Stimulated activated naive CD8-positive, alpha-beta T cell treated with anti-CD3 and anti-CD28 coated beads, Interleukin-15, Interleukin-2, amounts not matched to agents 100 ng/mL and 50 ng/mL, for 24 hours (primary cell): ENCODE data around the gene HABP4.

ENCODE experiments used
- H3K27ac Mint-ChIP-seq: one replicate; pipeline ENCODE4 v1.8.0; 2021; ENCODE audit warnings: mild to moderate bottlenecking, mixed read lengths
- H3K27me3 Mint-ChIP-seq: one replicate; pipeline ENCODE4 v1.8.0; 2021; ENCODE audit warnings: mixed read lengths
- H3K36me3 Mint-ChIP-seq: one replicate; pipeline ENCODE4 v1.8.0; 2021; ENCODE audit warnings: low read depth, mixed read lengths
- H3K4me1 Mint-ChIP-seq: one replicate; pipeline ENCODE4 v1.8.0; 2021; ENCODE audit warnings: low read depth, mixed read lengths
- H3K4me3 Mint-ChIP-seq: one replicate; pipeline ENCODE4 v1.8.0; 2021; ENCODE audit warnings: mild to moderate bottlenecking, mixed read lengths
- H3K9me3 Mint-ChIP-seq: one replicate; pipeline ENCODE4 v1.8.0; 2021; ENCODE audit warnings: mixed read lengths

The HABP4 gene

GRCh38 chr9:96423322-96423984, 26.5 kb upstream of the HABP4 start:
- no peak overlapping the region for H3K27ac Mint-ChIP-seq
- no peaks in the 10 kb centered on the region for H3K36me3 Mint-ChIP-seq
- H3K4me3 Mint-ChIP-seq: no peak overlapping the region
- H3K4me1 Mint-ChIP-seq: peaks cover 31% of the 10 kb centered on the region
- no peaks in the 10 kb centered on the region for H3K9me3 Mint-ChIP-seq
- H3K27me3 Mint-ChIP-seq: no peaks in the 10 kb centered on the region

- H3K27ac Mint-ChIP-seq: no peak overlapping the region
- peaks cover 31% of the 10 kb centered on the region for H3K4me1 Mint-ChIP-seq
- no peaks in the 10 kb centered on the region for H3K27me3 Mint-ChIP-seq
- H3K9me3 Mint-ChIP-seq: no peaks in the 10 kb centered on the region
- no peak overlapping the region for H3K4me3 Mint-ChIP-seq
- H3K36me3 Mint-ChIP-seq: no peaks in the 10 kb centered on the region
Measured at GRCh38 chr9:96423985-96424336, 26.0 kb upstream of the HABP4 start.

GRCh38 chr9:96425500-96426169, 24.3 kb upstream of the HABP4 start:
- no peaks in the 10 kb centered on the region for H3K27me3 Mint-ChIP-seq
- no peak overlapping the region for H3K4me3 Mint-ChIP-seq
- H3K27ac Mint-ChIP-seq: no peak overlapping the region
- peaks cover 16% of the 10 kb centered on the region for H3K4me1 Mint-ChIP-seq
- H3K36me3 Mint-ChIP-seq: no peaks in the 10 kb centered on the region
- H3K9me3 Mint-ChIP-seq: no peaks in the 10 kb centered on the region

- no peaks in the 10 kb centered on the region for H3K9me3 Mint-ChIP-seq
Measured at GRCh38 chr9:96429732-96430131, 20.2 kb upstream of the HABP4 start.

GRCh38 chr9:96430377-96430776, 19.6 kb upstream of the HABP4 start:
- H3K4me1 Mint-ChIP-seq: peaks cover 7% of the 10 kb centered on the region
- H3K4me3 Mint-ChIP-seq: no peak overlapping the region
- H3K9me3 Mint-ChIP-seq: no peaks in the 10 kb centered on the region
- H3K36me3 Mint-ChIP-seq: no peaks in the 10 kb centered on the region
- no peak overlapping the region for H3K27ac Mint-ChIP-seq
- peaks cover 8% of the 10 kb centered on the region for H3K27me3 Mint-ChIP-seq

More at GRCh38 chr9:96429732-96430131, 20.2 kb upstream of the HABP4 start:
- Mint-ChIP-seq H3K27me3 (peaks cover 8% of the 10 kb centered on the region), H3K36me3 (no peaks in the 10 kb centered on the region), H3K27ac (no peak overlapping the region), H3K4me1 (peaks cover 9% of the 10 kb centered on the region), H3K4me3 (no peak overlapping the region)

GRCh38 chr9:96435345-96435744, 14.6 kb upstream of the HABP4 start:
- Mint-ChIP-seq H3K4me3 (no peak overlapping the region), H3K36me3 (no peaks in the 10 kb centered on the region), H3K4me1 (peaks cover 8% of the 10 kb centered on the region), H3K9me3 (no peaks in the 10 kb centered on the region), H3K27ac (no peak overlapping the region), H3K27me3 (peaks cover 8% of the 10 kb centered on the region)

GRCh38 chr9:96436063-96436455, 13.9 kb upstream of the HABP4 start:
- Mint-ChIP-seq H3K9me3 (no peaks in the 10 kb centered on the region), H3K36me3 (no peaks in the 10 kb centered on the region), H3K27me3 (peaks cover 8% of the 10 kb centered on the region), H3K4me3 (no peak overlapping the region), H3K4me1 (peaks cover 8% of the 10 kb centered on the region), H3K27ac (no peak overlapping the region)

GRCh38 chr9:96436456-96437126, 13.4 kb upstream of the HABP4 start:
- Mint-ChIP-seq H3K9me3 (no peaks in the 10 kb centered on the region), H3K27ac (no peak overlapping the region), H3K4me3 (no peak overlapping the region), H3K4me1 (peaks cover 8% of the 10 kb centered on the region), H3K36me3 (no peaks in the 10 kb centered on the region), H3K27me3 (peaks cover 8% of the 10 kb centered on the region)

GRCh38 chr9:96437454-96437853, 12.5 kb upstream of the HABP4 start:
- Mint-ChIP-seq H3K4me3 (no peak overlapping the region), H3K9me3 (no peaks in the 10 kb centered on the region), H3K4me1 (peaks cover 8% of the 10 kb centered on the region), H3K27ac (no peak overlapping the region), H3K27me3 (peaks cover 8% of the 10 kb centered on the region), H3K36me3 (no peaks in the 10 kb centered on the region)

- Mint-ChIP-seq H3K4me1 (peaks cover 8% of the 10 kb centered on the region), H3K27me3 (no peaks in the 10 kb centered on the region), H3K4me3 (no peak overlapping the region), H3K9me3 (no peaks in the 10 kb centered on the region), H3K36me3 (no peaks in the 10 kb centered on the region), H3K27ac (no peak overlapping the region)
Measured at GRCh38 chr9:96440671-96441199, 9.2 kb upstream of the HABP4 start.

GRCh38 chr9:96441798-96442445, 8.0 kb upstream of the HABP4 start:
- H3K4me3 Mint-ChIP-seq: no peak overlapping the region
- no peaks in the 10 kb centered on the region for H3K4me1 Mint-ChIP-seq
- no peaks in the 10 kb centered on the region for H3K27me3 Mint-ChIP-seq
- no peak overlapping the region for H3K27ac Mint-ChIP-seq
- H3K9me3 Mint-ChIP-seq: no peaks in the 10 kb centered on the region
- H3K36me3 Mint-ChIP-seq: no peaks in the 10 kb centered on the region

- H3K27ac Mint-ChIP-seq: no peak overlapping the region
- H3K27me3 Mint-ChIP-seq: no peaks in the 10 kb centered on the region
- no peaks in the 10 kb centered on the region for H3K9me3 Mint-ChIP-seq
- H3K4me1 Mint-ChIP-seq: peaks cover 3% of the 10 kb centered on the region
- H3K4me3 Mint-ChIP-seq: no peak overlapping the region
- H3K36me3 Mint-ChIP-seq: no peaks in the 10 kb centered on the region
Measured at GRCh38 chr9:96442491-96442890, 7.5 kb upstream of the HABP4 start.

- H3K36me3 Mint-ChIP-seq: no peaks in the 10 kb centered on the region
- no peak overlapping the region for H3K4me3 Mint-ChIP-seq
- H3K9me3 Mint-ChIP-seq: no peaks in the 10 kb centered on the region
- peaks cover 20% of the 10 kb centered on the region for H3K4me1 Mint-ChIP-seq
- H3K27ac Mint-ChIP-seq: no peak overlapping the region
- H3K27me3 Mint-ChIP-seq: peaks cover 11% of the 10 kb centered on the region
Measured at GRCh38 chr9:96447406-96447805, 2.6 kb upstream of the HABP4 start.

GRCh38 chr9:96448546-96449170, 1.3 kb upstream of the HABP4 start:
- Mint-ChIP-seq H3K27me3 (peaks cover 11% of the 10 kb centered on the region), H3K36me3 (no peaks in the 10 kb centered on the region), H3K27ac (no peak overlapping the region), H3K4me3 (no peak overlapping the region), H3K4me1 (peaks cover 28% of the 10 kb centered on the region), H3K9me3 (no peaks in the 10 kb centered on the region)

GRCh38 chr9:96449523-96449844, 485 bp upstream of the HABP4 start:
- H3K9me3 Mint-ChIP-seq: no peaks in the 10 kb centered on the region
- peaks cover 11% of the 10 kb centered on the region for H3K27me3 Mint-ChIP-seq
- H3K4me1 Mint-ChIP-seq: peaks cover 30% of the 10 kb centered on the region
- H3K4me3 Mint-ChIP-seq: peak overlapping the region; percentile 71
- no peak overlapping the region for H3K27ac Mint-ChIP-seq
- H3K36me3 Mint-ChIP-seq: no peaks in the 10 kb centered on the region
